Psoas muscle (tissue), 8 donors: ENCODE measurements around the gene TNRC6A. TPM values are rescaled to one million over a fixed set of nuclear protein-coding genes. Genes with fewer than 3 reads are reported as not detected.

ENCODE experiments used
- ATAC-seq, 4 donors: fragments of 200-7000 bp; cut with Tn5 transposase; one replicate each; pipeline ENCODE4 v1.9.1; 2020; ENCODE audit warnings: moderate library complexity in 3 of 4, mild to moderate bottlenecking in 2 of 4
- DNase-seq, 2 donors: peaks; one replicate each; pipeline ENCODE4 v3.0.0-alpha.2; 2020
- H3K27ac ChIP-seq: fragments of 200-600 bp; one replicate; pipeline ENCODE4 v1.8.0; 2022
- H3K27me3 ChIP-seq, 3 donors: fragments of 200-600 bp in 1 of 3; one replicate each; pipeline versions ENCODE4 v1.6.1 to v1.8.0; 2013 to 2022; ENCODE audit warnings: low read length in 2 of 3, mild to moderate bottlenecking in 2 of 3, moderate library complexity in 1 of 3; ENCODE audit not compliant: insufficient read depth in 3 of 3
- H3K36me3 ChIP-seq, 2 donors: fragments of 200-600 bp in 1 of 2; one replicate each; pipeline versions ENCODE4 v1.6.1 to v1.8.0; 2013 to 2022; ENCODE audit warnings: low read depth in 1 of 2, mild to moderate bottlenecking in 1 of 2, moderate library complexity in 1 of 2; ENCODE audit not compliant: insufficient read depth in 1 of 2
- H3K4me1 ChIP-seq: fragments of 200-600 bp; one replicate; pipeline ENCODE4 v1.8.0; 2022
- H3K4me3 ChIP-seq: fragments of 200-600 bp; one replicate; pipeline ENCODE4 v1.8.0; 2022; ENCODE audit warnings: mild to moderate bottlenecking
- H3K9me3 ChIP-seq: fragments of 200-600 bp; one replicate; pipeline ENCODE4 v1.8.0; 2022
- WGBS, 3 donors: extraction: QIAGEN DNeasy Blood & Tissue Kit; methylation state at CpG; one replicate each; pipeline versions ENCODE4 v1.1.6 to v1.1.7; 2013; 5-methylcytosine and 5-hydroxymethylcytosine counted together
- intact Hi-C, 2 donors: fragments of 100-400 bp; cut with DNase I; formaldehyde crosslinking; loops; one replicate each; pipeline versions ENCODE4 v1.11.0 to v1.14.2; 2022
- polyA plus RNA-seq, 3 donors: library from polyadenylated mRNA; stranded (reverse); fragments of 200-250 nt; gene quantifications; one replicate each; pipeline ENCODE4 v1.2.3, GENCODE V29; 2013
- total RNA-seq, 4 donors: library from RNA; stranded (reverse); fragmentation: NEBNext Ultra II Directional in 2 of 4; extraction: Animal tissue kit (Norgen Biotek cat#: 25700) in 2 of 4; gene quantifications; one replicate each; pipeline versions ENCODE4 v1.2.1 to v1.2.4, GENCODE V29; 2021 to 2023
- TF ChIP-seq, protein P1 (sequence below): fragments of 200-600 bp; IDR thresholded peaks from one replicate; pipeline ENCODE4 v1.8.0; 2022; ENCODE audit warnings: antibody characterized with exemption
- donor health status: healthy with polysubstance abuse.
- donor health status: DM: no; HTN: no; CAD: no; lungs with moderate emphysema.
- donor health status: Bipolar disorder and iron deficiency.
- donor health status: healthy.
- donor health status: DM: yes; HTN: yes; CAD: no.
- donor health status: DM: no; HTN: no; CAD: no.
- donor health status: DM: no; HTN: no; CAD: no.
- donor health status: DM: yes; HTN: yes; CAD: no.

The TNRC6A gene
- total and polyA plus RNA-seq, 7 donors = 6.4 to 30.1 (median 20.9) TPM

DNA sequence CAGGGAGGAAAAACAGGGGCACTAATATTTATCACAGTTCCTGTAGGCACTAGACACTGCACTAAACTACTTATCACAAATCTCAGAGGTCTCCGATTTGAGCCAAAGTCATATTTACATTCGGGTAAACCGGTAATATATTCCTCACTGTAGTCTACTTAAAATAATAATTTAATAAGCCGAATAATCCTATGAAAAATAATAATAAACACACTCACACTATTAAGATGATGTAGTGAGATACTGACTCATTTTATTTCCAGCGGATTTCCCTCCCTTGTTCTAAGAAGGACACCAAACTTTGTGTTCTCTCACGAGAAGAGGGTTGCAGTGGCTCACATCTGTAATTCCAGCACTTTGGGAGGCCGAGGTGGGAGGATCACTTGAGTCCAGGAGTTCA is 36.6 kb upstream of the TNRC6A start:
- TF ChIP-seq, protein P1, sequence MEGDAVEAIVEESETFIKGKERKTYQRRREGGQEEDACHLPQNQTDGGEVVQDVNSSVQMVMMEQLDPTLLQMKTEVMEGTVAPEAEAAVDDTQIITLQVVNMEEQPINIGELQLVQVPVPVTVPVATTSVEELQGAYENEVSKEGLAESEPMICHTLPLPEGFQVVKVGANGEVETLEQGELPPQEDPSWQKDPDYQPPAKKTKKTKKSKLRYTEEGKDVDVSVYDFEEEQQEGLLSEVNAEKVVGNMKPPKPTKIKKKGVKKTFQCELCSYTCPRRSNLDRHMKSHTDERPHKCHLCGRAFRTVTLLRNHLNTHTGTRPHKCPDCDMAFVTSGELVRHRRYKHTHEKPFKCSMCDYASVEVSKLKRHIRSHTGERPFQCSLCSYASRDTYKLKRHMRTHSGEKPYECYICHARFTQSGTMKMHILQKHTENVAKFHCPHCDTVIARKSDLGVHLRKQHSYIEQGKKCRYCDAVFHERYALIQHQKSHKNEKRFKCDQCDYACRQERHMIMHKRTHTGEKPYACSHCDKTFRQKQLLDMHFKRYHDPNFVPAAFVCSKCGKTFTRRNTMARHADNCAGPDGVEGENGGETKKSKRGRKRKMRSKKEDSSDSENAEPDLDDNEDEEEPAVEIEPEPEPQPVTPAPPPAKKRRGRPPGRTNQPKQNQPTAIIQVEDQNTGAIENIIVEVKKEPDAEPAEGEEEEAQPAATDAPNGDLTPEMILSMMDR = no peak
- H3K9me3 ChIP-seq = no peaks in the 10 kb centered on the region
- no peak overlapping the region for H3K4me3 ChIP-seq
- no peaks in the 10 kb centered on the region for H3K4me1 ChIP-seq
- ATAC-seq (no peak), DNase-seq (no peak)
- 74 to 76% (median 75%) methylated on average over 7 of the region's 7 CpGs for WGBS, 3 donors
- H3K27ac ChIP-seq = no peak overlapping the region
- intact Hi-C loops = no loop called here
- H3K36me3 ChIP-seq = no peaks in the 10 kb centered on the region
- H3K27me3 ChIP-seq = no peaks in the 10 kb centered on the region

DNA sequence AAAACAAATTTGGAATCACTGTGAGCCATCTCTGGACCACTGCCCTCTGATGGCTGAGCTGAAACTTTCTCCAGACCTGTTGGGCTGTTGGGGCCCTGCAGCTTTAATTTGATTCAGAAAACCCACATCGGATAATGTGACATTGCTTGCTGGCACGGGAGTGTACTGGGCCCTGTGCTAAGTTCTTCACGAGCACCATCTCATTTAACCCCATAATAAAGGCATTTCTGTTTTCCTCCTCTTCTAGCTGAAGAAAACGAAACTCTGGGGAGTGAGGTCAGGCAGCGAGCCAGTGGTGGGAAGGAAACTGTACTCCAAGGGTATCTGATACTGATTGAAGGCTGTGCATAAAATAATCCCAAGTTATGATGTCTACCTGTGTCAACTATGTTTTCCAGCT is 34.5 kb upstream of the TNRC6A start:
- no peak for DNase-seq
- H3K9me3 ChIP-seq = no peaks in the 10 kb centered on the region
- no peak overlapping the region for H3K27ac ChIP-seq
- TF ChIP-seq, protein P1 = no peak
- no peaks in the 10 kb centered on the region for H3K27me3 ChIP-seq
- H3K4me3 ChIP-seq = no peak overlapping the region
- WGBS, 3 donors = 23 to 36% (median 28%) methylated on average over 5 of the region's 5 CpGs
- intact Hi-C loops = no loop called here
- H3K4me1 ChIP-seq = no peaks in the 10 kb centered on the region
- H3K36me3 ChIP-seq = no peaks in the 10 kb centered on the region
- no peak for ATAC-seq

DNA sequence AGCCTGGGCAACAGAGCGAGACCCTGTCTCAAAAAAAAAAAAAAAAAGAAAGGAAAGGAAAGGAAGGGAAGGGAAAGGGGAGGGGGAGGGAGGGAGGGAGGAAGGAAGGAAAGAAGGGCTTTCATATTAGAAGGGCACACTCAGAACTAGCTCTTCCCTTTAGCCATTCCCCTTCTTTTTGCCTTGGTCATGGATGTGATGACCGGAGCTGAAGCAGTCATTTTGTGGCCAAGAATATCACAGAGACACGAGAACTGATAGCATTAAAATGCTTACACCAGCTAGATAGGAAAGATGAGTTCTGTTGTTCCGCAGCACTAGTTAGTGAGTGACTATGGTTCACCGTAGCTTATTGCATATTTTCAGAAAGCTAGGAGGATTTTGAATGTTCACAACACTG is 32.8 kb upstream of the TNRC6A start:
- H3K27ac ChIP-seq = no peak overlapping the region
- intact Hi-C loops = no loop called here
- DNase-seq (no peak), ATAC-seq (no peak)
- peaks cover 2% of the 10 kb centered on the region for H3K4me1 ChIP-seq
- no peaks in the 10 kb centered on the region for H3K27me3 ChIP-seq
- H3K9me3 ChIP-seq = no peaks in the 10 kb centered on the region
- 71 to 87% (median 79%) methylated on average over 5 of the region's 5 CpGs for WGBS, 3 donors
- H3K4me3 ChIP-seq = no peak overlapping the region
- TF ChIP-seq, protein P1 = no peak
- no peaks in the 10 kb centered on the region for H3K36me3 ChIP-seq

DNA sequence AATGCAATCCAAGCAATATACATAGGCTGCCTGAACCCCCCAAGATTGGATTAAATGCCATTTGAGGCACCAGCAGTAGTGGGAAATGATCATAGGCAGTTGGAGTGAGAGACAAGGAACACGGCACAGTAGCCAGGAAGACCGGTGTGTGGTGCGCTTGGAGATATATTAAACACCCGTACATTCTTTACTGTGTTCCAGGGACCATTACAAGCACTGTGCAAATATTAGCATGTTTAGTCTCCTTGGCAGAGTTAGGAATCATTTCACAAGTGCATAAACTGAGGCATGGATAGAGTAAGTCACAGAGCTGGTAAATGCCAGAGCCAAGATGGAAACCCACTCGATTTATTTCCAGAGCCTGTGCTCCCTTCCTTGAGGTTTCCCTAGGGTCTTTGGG is 31.1 kb upstream of the TNRC6A start:
- Histone ChIP-seq H3K27me3 (no peaks in the 10 kb centered on the region), H3K4me1 (peaks cover 4% of the 10 kb centered on the region), H3K9me3 (no peaks in the 10 kb centered on the region), H3K27ac (no peak overlapping the region), H3K4me3 (no peak overlapping the region), H3K36me3 (no peaks in the 10 kb centered on the region)
- DNase-seq (no peak), ATAC-seq (no peak)
- intact Hi-C loops = no loop called here
- 81 to 86% (median 82%) methylated on average over 5 of the region's 5 CpGs for WGBS, 3 donors
- TF ChIP-seq, protein P1 = no peak

- no peak overlapping the region for H3K27ac ChIP-seq
- H3K9me3 ChIP-seq = no peaks in the 10 kb centered on the region
- no peak for DNase-seq
- no peaks in the 10 kb centered on the region for H3K27me3 ChIP-seq
- intact Hi-C loops = no loop called here
- H3K36me3 ChIP-seq = no peaks in the 10 kb centered on the region
- ATAC-seq = no peak
- no peak overlapping the region for H3K4me3 ChIP-seq
- WGBS, 3 donors = 85 to 92% (median 88%) methylated on average over 7 of the region's 7 CpGs
- TF ChIP-seq, protein P1 = no peak
- peaks cover 4% of the 10 kb centered on the region for H3K4me1 ChIP-seq
Observed at GRCh38 chr16:24699151-24699723, 30.2 kb upstream of the TNRC6A start.
